Neural progenitor cell (in vitro differentiated cells): ENCODE data around the gene SIAH2. TPM values are rescaled to one million over a fixed set of nuclear protein-coding genes. Genes with fewer than 3 reads are reported as not detected.

Experiments used
- DNase-seq: peaks from one replicate; pipeline ENCODE4 v3.0.0-alpha.2; 2016; ENCODE audit warnings: low spot score
- H2AFZ ChIP-seq: fragments of 200-600 bp; sonication (generic); replicated peaks from 2 replicates; pipeline ENCODE4 v1.6.1; 2016; ENCODE audit warnings: antibody characterized with exemption
- H3F3A ChIP-seq: fragments of 200-600 bp; sonication (generic); 2 replicates; pipeline ENCODE4 v1.6.1; 2016; ENCODE audit warnings: antibody characterized with exemption, low read depth
- H3K27ac ChIP-seq: fragments of 200-600 bp; sonication (generic); 2 replicates; pipeline ENCODE4 v1.5.1; 2016; ENCODE audit warnings: mild to moderate bottlenecking
- H3K27me3 ChIP-seq: fragments of 200-600 bp; sonication (generic); 2 replicates; pipeline ENCODE4 v1.6.1; 2016; ENCODE audit warnings: mild to moderate bottlenecking, moderate library complexity
- H3K36me3 ChIP-seq: fragments of 200-600 bp; sonication (generic); 2 replicates; pipeline ENCODE4 v1.5.1; 2016
- H3K4me1 ChIP-seq: fragments of 200-600 bp; sonication (generic); 2 replicates; pipeline ENCODE4 v1.6.1; 2016; ENCODE audit warnings: mixed run types
- H3K4me2 ChIP-seq: fragments of 200-600 bp; sonication (generic); 2 replicates; pipeline ENCODE4 v1.6.1; 2016
- H3K4me3 ChIP-seq: fragments of 200-600 bp; sonication (generic); 2 replicates; pipeline ENCODE4 v1.5.1; 2016
- H3K79me2 ChIP-seq: fragments of 200-600 bp; sonication (generic); 2 replicates; pipeline ENCODE4 v1.6.1; 2016; ENCODE audit warnings: low read depth
- H3K9ac ChIP-seq: fragments of 200-600 bp; sonication (generic); 2 replicates; pipeline ENCODE4 v1.6.1; 2016
- H3K9me3 ChIP-seq: fragments of 200-600 bp; sonication (generic); 2 replicates; pipeline ENCODE4 v1.5.1; 2016; ENCODE audit warnings: low read depth
- H4K20me1 ChIP-seq: fragments of 200-600 bp; sonication (generic); 2 replicates; pipeline ENCODE4 v1.6.1; 2016; ENCODE audit warnings: low read depth
- H3K27ac Mint-ChIP-seq: 3 replicates; pipeline ENCODE4 v1.8.0; 2021; ENCODE audit warnings: mixed read lengths
- H3K27me3 Mint-ChIP-seq: 2 replicates; pipeline ENCODE4 v1.8.0; 2022; ENCODE audit warnings: low read depth, mild to moderate bottlenecking, inconsistent platforms, moderate library complexity, mixed read lengths; ENCODE audit not compliant: insufficient read depth
- H3K36me3 Mint-ChIP-seq: 3 replicates; pipeline ENCODE4 v1.8.0; 2021; ENCODE audit warnings: mixed read lengths
- H3K4me1 Mint-ChIP-seq: 3 replicates; pipeline ENCODE4 v1.8.0; 2021; ENCODE audit warnings: mixed read lengths
- H3K4me3 Mint-ChIP-seq: 3 replicates; pipeline ENCODE4 v1.8.0; 2021; ENCODE audit warnings: mild to moderate bottlenecking, moderate library complexity, mixed read lengths
- H3K9me3 Mint-ChIP-seq: 3 replicates; pipeline ENCODE4 v1.8.0; 2020; ENCODE audit warnings: mixed read lengths
- EZH2 ChIP-seq: fragments of 200-600 bp; sonication (generic); IDR thresholded peaks from 2 replicates; pipeline ENCODE4 v1.6.1; 2017; ENCODE audit warnings: antibody characterized with exemption, mild to moderate bottlenecking, moderate library complexity
- EZH2phosphoT487 ChIP-seq: fragments of 200-600 bp; sonication (generic); IDR thresholded peaks from 2 replicates; pipeline ENCODE4 v1.6.1; 2017; ENCODE audit warnings: antibody characterized with exemption
- total RNA-seq: library from RNA; depleted of rRNA; stranded (reverse); fragments of >200 nt; gene quantifications from 2 replicates; pipeline ENCODE4 v1.2.3, GENCODE V29; 2015; ENCODE audit warnings: low replicate concordance
- TF ChIP-seq, protein P1 (sequence below): fragments of 200-600 bp; sonication (generic); IDR thresholded peaks from 2 replicates; pipeline ENCODE4 v1.5.1; 2017; ENCODE audit warnings: antibody characterized with exemption, mild to moderate bottlenecking

The SIAH2 gene
- total RNA-seq, 1 donor from 2014 or later: 14.6 TPM

DNA sequence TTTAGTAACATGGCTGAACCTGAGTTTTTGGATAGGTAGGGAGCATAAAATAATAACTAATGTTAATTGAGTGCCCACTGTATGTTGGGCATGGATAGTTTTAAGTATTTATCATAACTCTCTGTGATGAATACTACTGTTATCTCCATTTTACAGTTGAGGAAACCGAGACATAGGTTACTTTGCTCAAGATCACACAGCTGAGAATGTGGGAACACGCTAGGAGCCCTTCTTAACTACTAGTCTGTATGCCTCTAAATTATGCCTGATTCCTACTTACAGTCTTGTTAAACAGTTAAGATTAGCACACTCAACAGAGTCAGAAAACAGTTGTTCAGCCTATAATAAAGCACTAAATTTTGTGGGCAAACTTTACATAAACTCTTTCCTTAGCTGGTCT lies 2.0 kb upstream of the SIAH2 start:
- H4K20me1 ChIP-seq: no peaks in the 10 kb centered on the region
- no peaks in the 10 kb centered on the region for H3K9me3 ChIP-seq
- peaks cover 23% of the 10 kb centered on the region for H3K27me3 ChIP-seq
- H3K4me2 ChIP-seq: peak overlapping the region; percentile 75
- peaks cover 29% of the 10 kb centered on the region for H3K4me1 ChIP-seq
- TF ChIP-seq, protein P1, sequence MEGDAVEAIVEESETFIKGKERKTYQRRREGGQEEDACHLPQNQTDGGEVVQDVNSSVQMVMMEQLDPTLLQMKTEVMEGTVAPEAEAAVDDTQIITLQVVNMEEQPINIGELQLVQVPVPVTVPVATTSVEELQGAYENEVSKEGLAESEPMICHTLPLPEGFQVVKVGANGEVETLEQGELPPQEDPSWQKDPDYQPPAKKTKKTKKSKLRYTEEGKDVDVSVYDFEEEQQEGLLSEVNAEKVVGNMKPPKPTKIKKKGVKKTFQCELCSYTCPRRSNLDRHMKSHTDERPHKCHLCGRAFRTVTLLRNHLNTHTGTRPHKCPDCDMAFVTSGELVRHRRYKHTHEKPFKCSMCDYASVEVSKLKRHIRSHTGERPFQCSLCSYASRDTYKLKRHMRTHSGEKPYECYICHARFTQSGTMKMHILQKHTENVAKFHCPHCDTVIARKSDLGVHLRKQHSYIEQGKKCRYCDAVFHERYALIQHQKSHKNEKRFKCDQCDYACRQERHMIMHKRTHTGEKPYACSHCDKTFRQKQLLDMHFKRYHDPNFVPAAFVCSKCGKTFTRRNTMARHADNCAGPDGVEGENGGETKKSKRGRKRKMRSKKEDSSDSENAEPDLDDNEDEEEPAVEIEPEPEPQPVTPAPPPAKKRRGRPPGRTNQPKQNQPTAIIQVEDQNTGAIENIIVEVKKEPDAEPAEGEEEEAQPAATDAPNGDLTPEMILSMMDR: no peak
- no peak for TF ChIP-seq EZH2phosphoT487
- TF ChIP-seq EZH2: no peak
- Mint-ChIP-seq H3K36me3 (no peaks in the 10 kb centered on the region), H3K27ac (no peak overlapping the region), H3K4me3 (no peak overlapping the region), H3K27me3 (peaks cover 21% of the 10 kb centered on the region), H3K4me1 (peaks cover 29% of the 10 kb centered on the region), H3K9me3 (no peaks in the 10 kb centered on the region)
- H3K4me3 ChIP-seq: no peak overlapping the region
- DNase-seq: no peak
- H3K27ac ChIP-seq: no peak overlapping the region
- H3K79me2 ChIP-seq: peaks cover 14% of the 10 kb centered on the region
- H3F3A ChIP-seq: peaks cover 22% of the 10 kb centered on the region
- no peak overlapping the region for H3K9ac ChIP-seq
- H2AFZ ChIP-seq: no peak overlapping the region
- no peaks in the 10 kb centered on the region for H3K36me3 ChIP-seq

DNA sequence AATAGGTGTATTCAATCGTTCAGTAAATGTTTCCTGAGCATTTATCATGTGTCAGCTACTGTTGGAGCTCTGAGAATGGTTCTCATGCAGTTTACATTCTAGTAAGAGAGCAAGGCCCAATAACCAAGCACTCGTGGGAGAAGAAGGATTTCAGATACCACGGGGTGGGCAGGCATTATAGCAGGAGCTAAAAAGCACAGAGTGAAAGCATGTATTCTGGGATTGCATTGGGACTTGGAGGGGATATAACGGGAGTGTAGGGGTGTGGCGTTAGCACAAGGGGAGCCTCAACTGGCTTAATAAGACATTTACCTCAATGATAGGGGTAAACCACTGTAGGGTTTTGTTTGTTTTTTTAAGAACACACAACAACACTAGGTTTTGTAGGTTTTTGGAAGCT lies 1.6 kb upstream of the SIAH2 start:
- peaks cover 23% of the 10 kb centered on the region for H3K27me3 ChIP-seq
- H3K4me3 Mint-ChIP-seq: peak overlapping the region; percentile 96
- no peaks in the 10 kb centered on the region for H3K9me3 Mint-ChIP-seq
- H3K9me3 ChIP-seq: no peaks in the 10 kb centered on the region
- H3K27me3 Mint-ChIP-seq: peaks cover 20% of the 10 kb centered on the region
- H2AFZ ChIP-seq: no peak overlapping the region
- H3K27ac Mint-ChIP-seq: no peak overlapping the region
- H4K20me1 ChIP-seq: no peaks in the 10 kb centered on the region
- H3K79me2 ChIP-seq: peaks cover 14% of the 10 kb centered on the region
- H3K36me3 Mint-ChIP-seq: no peaks in the 10 kb centered on the region
- TF ChIP-seq EZH2phosphoT487 (no peak), EZH2 (no peak)
- TF ChIP-seq, protein P1: no peak
- H3K27ac ChIP-seq: no peak overlapping the region
- H3K9ac ChIP-seq: no peak overlapping the region
- H3K4me3 ChIP-seq: peak overlapping the region; percentile 58
- peaks cover 30% of the 10 kb centered on the region for H3K4me1 Mint-ChIP-seq
- DNase-seq: no peak
- peaks cover 33% of the 10 kb centered on the region for H3K4me1 ChIP-seq
- peak overlapping the region; percentile 75 for H3K4me2 ChIP-seq
- no peaks in the 10 kb centered on the region for H3K36me3 ChIP-seq
- H3F3A ChIP-seq: peaks cover 22% of the 10 kb centered on the region

DNA sequence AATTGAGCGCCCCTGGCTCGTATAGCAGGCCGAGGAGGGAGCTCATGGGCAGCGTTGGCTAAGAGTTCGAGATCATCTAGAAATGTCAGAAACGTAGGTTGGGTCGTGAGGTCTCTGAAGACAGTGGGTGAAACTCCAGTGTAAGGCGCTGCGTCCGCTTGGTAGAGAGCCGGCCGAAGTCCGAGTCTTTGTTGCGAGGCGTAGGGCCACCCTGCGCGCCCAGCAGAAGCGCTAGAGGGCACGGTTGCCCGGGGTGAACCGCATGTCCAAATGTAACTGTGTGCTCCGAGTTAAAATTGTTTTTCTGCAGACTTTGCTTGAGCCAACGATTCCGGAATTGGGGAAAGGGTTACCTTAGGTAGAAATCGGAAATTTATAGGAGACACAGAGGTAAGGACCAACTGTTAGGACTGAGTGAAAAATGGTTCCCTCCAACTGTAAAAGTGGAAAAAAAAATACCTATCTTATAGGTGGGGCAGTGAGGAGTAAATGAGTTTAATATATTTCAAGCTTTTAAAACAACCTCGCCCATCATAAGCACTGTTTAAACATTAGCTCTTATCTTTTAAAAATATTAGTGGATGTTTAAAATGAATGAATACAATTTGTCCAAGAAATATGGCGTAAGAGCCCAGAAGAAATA lies 993 bp upstream of the SIAH2 start:
- Mint-ChIP-seq H3K4me3 (peak overlapping the region; percentile 96), H3K36me3 (no peaks in the 10 kb centered on the region), H3K9me3 (no peaks in the 10 kb centered on the region), H3K4me1 (peaks cover 30% of the 10 kb centered on the region), H3K27ac (peak overlapping the region; percentile 69), H3K27me3 (peaks cover 20% of the 10 kb centered on the region)
- Histone ChIP-seq H3K27me3 (peaks cover 23% of the 10 kb centered on the region), H3K4me2 (peak overlapping the region; percentile 75), H3K4me3 (peak overlapping the region; percentile 58), H3K9me3 (no peaks in the 10 kb centered on the region), H3K79me2 (peaks cover 17% of the 10 kb centered on the region), H3K9ac (no peak overlapping the region), H2AFZ (peak overlapping the region; percentile 85), H3K27ac (no peak overlapping the region), H4K20me1 (no peaks in the 10 kb centered on the region), H3F3A (peaks cover 22% of the 10 kb centered on the region), H3K36me3 (no peaks in the 10 kb centered on the region), H3K4me1 (peaks cover 36% of the 10 kb centered on the region)
- no peak for TF ChIP-seq EZH2phosphoT487
- TF ChIP-seq, protein P1: peak; percentile 48
- no peak for TF ChIP-seq EZH2
- DNase-seq: peak; percentile 73
